WTC11 (cell line): ENCODE results near the gene PAK5. TPM values are rescaled to one million over a fixed set of nuclear protein-coding genes. Genes with fewer than 3 reads are reported as not detected.

Experiments
- ATAC-seq: fragments of 200-7000 bp; cut with Tn5 transposase; 2 replicates; pipeline ENCODE4 v1.10.0; 2021; ENCODE audit warnings: mild to moderate bottlenecking, moderate library complexity
- CTCF ChIA-PET: fragments of 300-600 bp; sonication (Branson Sonifier 250); formaldehyde crosslinking; loops from one replicate; lab custom pipeline; 2021; ENCODE audit warnings: antibody characterized with exemption; lab: Charles Lee
- POLR2A ChIA-PET: fragments of 350-600 bp; sonication (Branson Sonifier 250); formaldehyde crosslinking; loops from one replicate; lab custom pipeline; 2021; ENCODE audit warnings: antibody characterized with exemption; lab: Charles Lee
- DNase-seq: peaks from one replicate; pipeline ENCODE4 v3.0.0; 2021; ENCODE audit warnings: low spot score
- H3K27ac Mint-ChIP-seq: 2 replicates; pipeline ENCODE4 v1.8.0; 2021; ENCODE audit warnings: mixed read lengths
- H3K27me3 Mint-ChIP-seq: 2 replicates; pipeline ENCODE4 v1.8.0; 2021; ENCODE audit warnings: low read depth, mild to moderate bottlenecking, moderate library complexity, mixed read lengths
- H3K36me3 Mint-ChIP-seq: 2 replicates; pipeline ENCODE4 v1.8.0; 2021; ENCODE audit warnings: mixed read lengths
- H3K4me1 Mint-ChIP-seq: 2 replicates; pipeline ENCODE4 v1.8.0; 2022; ENCODE audit warnings: mixed read lengths
- H3K4me3 Mint-ChIP-seq: 2 replicates; pipeline ENCODE4 v1.8.0; 2021; ENCODE audit warnings: mild to moderate bottlenecking, moderate library complexity, mixed read lengths
- H3K9me3 Mint-ChIP-seq: 2 replicates; pipeline ENCODE4 v1.8.0; 2021; ENCODE audit warnings: mixed read lengths
- ATF1 ChIP-seq: sonication (generic); formaldehyde crosslinking; IDR thresholded peaks from 2 replicates; pipeline ENCODE4 v1.8.1; 2023; ENCODE audit warnings: mild to moderate bottlenecking, moderate library complexity, missing genetic modification reagents
- GABPB1 ChIP-seq: sonication (generic); formaldehyde crosslinking; IDR thresholded peaks from 2 replicates; pipeline ENCODE4 v1.8.1; 2023; ENCODE audit warnings: mild to moderate bottlenecking, missing genetic modification reagents
- IRF2 ChIP-seq: sonication (generic); formaldehyde crosslinking; IDR thresholded peaks from 2 replicates; pipeline ENCODE4 v1.8.0; 2022; ENCODE audit warnings: low read depth, missing genetic modification reagents, borderline replicate concordance
- MYBL2 ChIP-seq: sonication (generic); formaldehyde crosslinking; IDR thresholded peaks from 2 replicates; pipeline ENCODE4 v1.8.1; 2023; ENCODE audit warnings: mild to moderate bottlenecking, moderate library complexity, missing genetic modification reagents
- NR1H2 ChIP-seq: sonication (generic); formaldehyde crosslinking; IDR thresholded peaks from 2 replicates; pipeline ENCODE4 v1.9.0; 2021; ENCODE audit warnings: mild to moderate bottlenecking, moderate library complexity, missing genetic modification reagents
- NR3C1 ChIP-seq: sonication (generic); formaldehyde crosslinking; conservative IDR thresholded peaks from 2 replicates; pipeline ENCODE4 v1.8.1; 2023; ENCODE audit warnings: low read depth, mild to moderate bottlenecking, missing genetic modification reagents
- PRRX2 ChIP-seq: fragments of 250-450 bp; sonication (Bioruptor Pico); IDR thresholded peaks from 2 replicates; pipeline ENCODE4 v1.8.0; 2021; ENCODE audit warnings: mild to moderate bottlenecking
- SMAD3 ChIP-seq: sonication (generic); formaldehyde crosslinking; IDR thresholded peaks from 2 replicates; pipeline ENCODE4 v1.8.0; 2022; ENCODE audit warnings: missing genetic modification reagents, mild to moderate bottlenecking, borderline replicate concordance
- SMAD4 ChIP-seq: sonication (generic); formaldehyde crosslinking; IDR thresholded peaks from 2 replicates; pipeline ENCODE4 v1.8.0; 2022; ENCODE audit warnings: mild to moderate bottlenecking, missing genetic modification reagents
- SOX15 ChIP-seq: fragments of 250-450 bp; sonication (Bioruptor Pico); IDR thresholded peaks from 2 replicates; pipeline ENCODE4 v1.9.0; 2021; ENCODE audit warnings: mild to moderate bottlenecking
- TEAD4 ChIP-seq: sonication (generic); formaldehyde crosslinking; IDR thresholded peaks from 2 replicates; pipeline ENCODE4 v1.8.0; 2022; ENCODE audit warnings: mild to moderate bottlenecking, missing genetic modification reagents
- ZNF219 ChIP-seq: sonication (generic); formaldehyde crosslinking; IDR thresholded peaks from 2 replicates; pipeline ENCODE4 v1.8.0; 2023; ENCODE audit warnings: missing genetic modification reagents, mild to moderate bottlenecking, borderline replicate concordance
- ZNF232 ChIP-seq: sonication (generic); formaldehyde crosslinking; IDR thresholded peaks from 2 replicates; pipeline ENCODE4 v1.8.0; 2022; ENCODE audit warnings: mild to moderate bottlenecking, missing genetic modification reagents
- ZNF671 ChIP-seq: fragments of 250-450 bp; sonication (Bioruptor Pico); IDR thresholded peaks from 2 replicates; pipeline ENCODE4 v1.8.0; 2021; ENCODE audit warnings: mild to moderate bottlenecking
- total RNA-seq: library from RNA; stranded (reverse); gene quantifications from 3 replicates; pipeline ENCODE4 v1.2.3, GENCODE V29; 2021
- TF ChIP-seq, protein P1 (sequence below): sonication (generic); formaldehyde crosslinking; IDR thresholded peaks from 2 replicates; pipeline ENCODE4 v1.8.0; 2022; ENCODE audit warnings: mild to moderate bottlenecking, missing genetic modification reagents
- TF ChIP-seq, protein P2 (sequence below): fragments of 250-450 bp; sonication (Bioruptor Pico); IDR thresholded peaks from 2 replicates; pipeline ENCODE4 v1.9.0; 2021; ENCODE audit warnings: mild to moderate bottlenecking, borderline replicate concordance
- TF ChIP-seq, protein P3 (sequence below): sonication (generic); formaldehyde crosslinking; IDR thresholded peaks from 2 replicates; pipeline ENCODE4 v1.8.0; 2023; ENCODE audit warnings: mild to moderate bottlenecking, missing genetic modification reagents
- TF ChIP-seq, protein P4 (sequence below): sonication (generic); formaldehyde crosslinking; IDR thresholded peaks from 2 replicates; pipeline ENCODE4 v1.8.1; 2022; ENCODE audit warnings: low read depth, mild to moderate bottlenecking, moderate library complexity, missing genetic modification reagents, borderline replicate concordance

The PAK5 gene
- total RNA-seq, 1 experiment from 2014 or later: 0.31 TPM

DNA sequence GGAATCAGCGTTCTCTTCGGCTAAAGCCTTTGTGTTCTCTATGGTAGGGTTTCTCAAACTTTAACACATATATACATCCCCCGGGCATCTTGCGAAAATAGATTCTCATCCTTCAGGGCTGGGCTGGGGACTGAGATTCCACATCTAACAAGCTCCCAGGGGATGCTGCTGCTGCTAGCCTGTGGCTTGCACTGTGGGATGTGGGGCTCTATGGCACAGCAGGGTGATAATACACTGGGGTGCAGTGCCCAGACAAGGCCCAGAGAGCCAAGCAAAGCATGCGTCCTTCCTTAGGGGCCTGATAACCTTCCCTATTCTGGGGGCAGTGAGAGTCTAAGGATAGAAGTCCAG is 222.4 kb downstream of the PAK5 start (continued):
- TF ChIP-seq, protein P1, sequence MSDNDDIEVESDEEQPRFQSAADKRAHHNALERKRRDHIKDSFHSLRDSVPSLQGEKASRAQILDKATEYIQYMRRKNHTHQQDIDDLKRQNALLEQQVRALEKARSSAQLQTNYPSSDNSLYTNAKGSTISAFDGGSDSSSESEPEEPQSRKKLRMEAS (CRISPR knock-in tag): no peak
- TF ChIP-seq ZNF232 (no peak), MYBL2 (CRISPR knock-in tag) (no peak)
- TF ChIP-seq, all 79 proteins: peak for 0

DNA sequence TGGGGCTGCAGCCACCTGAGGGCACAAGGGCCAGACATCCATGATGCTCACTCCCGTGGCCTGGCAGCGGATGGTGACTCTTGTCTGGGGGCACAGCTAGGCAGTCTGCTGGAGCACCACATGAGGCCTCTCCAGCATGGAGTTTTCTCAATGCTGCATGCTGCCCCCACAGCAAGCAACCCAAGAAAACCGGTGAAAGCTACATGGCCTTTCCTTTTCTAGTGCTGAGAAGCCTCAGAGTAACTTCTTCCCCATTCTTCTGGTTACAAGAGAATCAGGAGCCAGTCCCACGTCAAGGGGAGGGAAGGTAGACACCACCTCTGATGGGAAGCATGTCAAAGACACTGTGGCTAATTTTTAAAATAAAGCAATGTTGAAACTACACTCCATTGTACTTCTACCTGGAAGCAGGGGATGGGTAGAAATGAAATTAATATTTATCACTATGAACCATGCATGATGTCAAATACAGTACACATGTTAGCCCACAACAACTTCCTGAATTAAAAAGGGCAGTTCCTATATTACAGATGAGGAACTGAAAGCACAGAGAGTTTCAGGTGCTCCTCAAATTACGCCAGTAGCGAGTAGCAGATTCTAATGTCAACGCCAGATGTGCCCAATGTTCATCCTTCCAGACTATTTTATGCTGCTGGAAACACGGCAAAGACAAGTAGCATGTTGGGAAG is 223.0 kb downstream of the PAK5 start:
- DNase-seq: no peak
- CTCF ChIA-PET: interaction anchor here (0.5 to 2.7 kb wide), 4 partner anchors 12 to 304 kb away, joined by 3 to 31 read pairs (median 29); no protein-coding TSS in a partner anchor
- peaks cover 8% of the 10 kb centered on the region for H3K9me3 Mint-ChIP-seq
- TF ChIP-seq SOX15 (CRISPR knock-in tag) (no peak), TEAD4 (CRISPR knock-in tag) (no peak), ATF1 (CRISPR knock-in tag) (no peak), SMAD3 (CRISPR knock-in tag) (no peak), NR1H2 (CRISPR knock-in tag) (no peak), NR3C1 (CRISPR knock-in tag) (no peak), PRRX2 (CRISPR knock-in tag) (no peak), MYBL2 (CRISPR knock-in tag) (no peak), ZNF219 (CRISPR knock-in tag) (no peak), GABPB1 (CRISPR knock-in tag) (no peak), ZNF671 (CRISPR knock-in tag) (no peak), SMAD4 (CRISPR knock-in tag) (no peak), IRF2 (CRISPR knock-in tag) (no peak)
- TF ChIP-seq, protein P2, sequence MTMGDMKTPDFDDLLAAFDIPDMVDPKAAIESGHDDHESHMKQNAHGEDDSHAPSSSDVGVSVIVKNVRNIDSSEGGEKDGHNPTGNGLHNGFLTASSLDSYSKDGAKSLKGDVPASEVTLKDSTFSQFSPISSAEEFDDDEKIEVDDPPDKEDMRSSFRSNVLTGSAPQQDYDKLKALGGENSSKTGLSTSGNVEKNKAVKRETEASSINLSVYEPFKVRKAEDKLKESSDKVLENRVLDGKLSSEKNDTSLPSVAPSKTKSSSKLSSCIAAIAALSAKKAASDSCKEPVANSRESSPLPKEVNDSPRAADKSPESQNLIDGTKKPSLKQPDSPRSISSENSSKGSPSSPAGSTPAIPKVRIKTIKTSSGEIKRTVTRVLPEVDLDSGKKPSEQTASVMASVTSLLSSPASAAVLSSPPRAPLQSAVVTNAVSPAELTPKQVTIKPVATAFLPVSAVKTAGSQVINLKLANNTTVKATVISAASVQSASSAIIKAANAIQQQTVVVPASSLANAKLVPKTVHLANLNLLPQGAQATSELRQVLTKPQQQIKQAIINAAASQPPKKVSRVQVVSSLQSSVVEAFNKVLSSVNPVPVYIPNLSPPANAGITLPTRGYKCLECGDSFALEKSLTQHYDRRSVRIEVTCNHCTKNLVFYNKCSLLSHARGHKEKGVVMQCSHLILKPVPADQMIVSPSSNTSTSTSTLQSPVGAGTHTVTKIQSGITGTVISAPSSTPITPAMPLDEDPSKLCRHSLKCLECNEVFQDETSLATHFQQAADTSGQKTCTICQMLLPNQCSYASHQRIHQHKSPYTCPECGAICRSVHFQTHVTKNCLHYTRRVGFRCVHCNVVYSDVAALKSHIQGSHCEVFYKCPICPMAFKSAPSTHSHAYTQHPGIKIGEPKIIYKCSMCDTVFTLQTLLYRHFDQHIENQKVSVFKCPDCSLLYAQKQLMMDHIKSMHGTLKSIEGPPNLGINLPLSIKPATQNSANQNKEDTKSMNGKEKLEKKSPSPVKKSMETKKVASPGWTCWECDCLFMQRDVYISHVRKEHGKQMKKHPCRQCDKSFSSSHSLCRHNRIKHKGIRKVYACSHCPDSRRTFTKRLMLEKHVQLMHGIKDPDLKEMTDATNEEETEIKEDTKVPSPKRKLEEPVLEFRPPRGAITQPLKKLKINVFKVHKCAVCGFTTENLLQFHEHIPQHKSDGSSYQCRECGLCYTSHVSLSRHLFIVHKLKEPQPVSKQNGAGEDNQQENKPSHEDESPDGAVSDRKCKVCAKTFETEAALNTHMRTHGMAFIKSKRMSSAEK (CRISPR knock-in tag): no peak
- TF ChIP-seq, protein P3, sequence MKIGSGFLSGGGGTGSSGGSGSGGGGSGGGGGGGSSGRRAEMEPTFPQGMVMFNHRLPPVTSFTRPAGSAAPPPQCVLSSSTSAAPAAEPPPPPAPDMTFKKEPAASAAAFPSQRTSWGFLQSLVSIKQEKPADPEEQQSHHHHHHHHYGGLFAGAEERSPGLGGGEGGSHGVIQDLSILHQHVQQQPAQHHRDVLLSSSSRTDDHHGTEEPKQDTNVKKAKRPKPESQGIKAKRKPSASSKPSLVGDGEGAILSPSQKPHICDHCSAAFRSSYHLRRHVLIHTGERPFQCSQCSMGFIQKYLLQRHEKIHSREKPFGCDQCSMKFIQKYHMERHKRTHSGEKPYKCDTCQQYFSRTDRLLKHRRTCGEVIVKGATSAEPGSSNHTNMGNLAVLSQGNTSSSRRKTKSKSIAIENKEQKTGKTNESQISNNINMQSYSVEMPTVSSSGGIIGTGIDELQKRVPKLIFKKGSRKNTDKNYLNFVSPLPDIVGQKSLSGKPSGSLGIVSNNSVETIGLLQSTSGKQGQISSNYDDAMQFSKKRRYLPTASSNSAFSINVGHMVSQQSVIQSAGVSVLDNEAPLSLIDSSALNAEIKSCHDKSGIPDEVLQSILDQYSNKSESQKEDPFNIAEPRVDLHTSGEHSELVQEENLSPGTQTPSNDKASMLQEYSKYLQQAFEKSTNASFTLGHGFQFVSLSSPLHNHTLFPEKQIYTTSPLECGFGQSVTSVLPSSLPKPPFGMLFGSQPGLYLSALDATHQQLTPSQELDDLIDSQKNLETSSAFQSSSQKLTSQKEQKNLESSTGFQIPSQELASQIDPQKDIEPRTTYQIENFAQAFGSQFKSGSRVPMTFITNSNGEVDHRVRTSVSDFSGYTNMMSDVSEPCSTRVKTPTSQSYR: no peak
- TF ChIP-seq, protein P4, sequence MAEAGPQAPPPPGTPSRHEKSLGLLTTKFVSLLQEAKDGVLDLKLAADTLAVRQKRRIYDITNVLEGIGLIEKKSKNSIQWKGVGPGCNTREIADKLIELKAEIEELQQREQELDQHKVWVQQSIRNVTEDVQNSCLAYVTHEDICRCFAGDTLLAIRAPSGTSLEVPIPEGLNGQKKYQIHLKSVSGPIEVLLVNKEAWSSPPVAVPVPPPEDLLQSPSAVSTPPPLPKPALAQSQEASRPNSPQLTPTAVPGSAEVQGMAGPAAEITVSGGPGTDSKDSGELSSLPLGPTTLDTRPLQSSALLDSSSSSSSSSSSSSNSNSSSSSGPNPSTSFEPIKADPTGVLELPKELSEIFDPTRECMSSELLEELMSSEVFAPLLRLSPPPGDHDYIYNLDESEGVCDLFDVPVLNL: no peak
- TF ChIP-seq, all 79 proteins: peak for 0
- Mint-ChIP-seq H3K4me1 (peaks cover 1% of the 10 kb centered on the region; the same call in 1 of the 2 replicates), H3K27ac (no peak overlapping the region), H3K4me3 (no peak overlapping the region), H3K36me3 (no peaks in the 10 kb centered on the region), H3K27me3 (no peaks in the 10 kb centered on the region)
- no peak for ATAC-seq
- POLR2A ChIA-PET: no interaction called here
